Endothelial cell of umbilical vein (primary cell): ENCODE data around the gene SERBP1. TPM values are rescaled to one million over a fixed set of nuclear protein-coding genes. Genes with fewer than 3 reads are reported as not detected.

Source experiments
- BruUV-seq: library from RNA; stranded (reverse); fragments of 400-500 nt; replicated peaks from 2 replicates; lab custom pipeline; 2021; lab: Mats Ljungman, UMichigan
- CTCF ChIA-PET: fragments of 300-600, 350-600 bp; sonication (Branson Sonifier 250); formaldehyde crosslinking; loops from one replicate; lab custom pipeline; 2021; ENCODE audit warnings: antibody characterized with exemption, inconsistent platforms; lab: Charles Lee
- POLR2A ChIA-PET: fragments of 300-600, 350-600 bp; sonication (Branson Sonifier 250); formaldehyde crosslinking; loops from one replicate; lab custom pipeline; 2021; ENCODE audit warnings: antibody characterized with exemption, inconsistent platforms; lab: Charles Lee
- DNase-seq: peaks from one replicate; pipeline ENCODE4 v3.0.0-alpha.2; 2011; ENCODE audit warnings: low read depth, low spot score
- FAIRE-seq: peaks from 2 replicates; lab custom pipeline; 2011; peaks lifted over from hg19 to GRCh38; lab: Jason Lieb, UNC
- H2AFZ ChIP-seq: 2 replicates; pipeline ENCODE4 v1.6.0; 2012; ENCODE audit warnings: low read depth, low read length, control low read depth, inconsistent platforms
- H3K27ac ChIP-seq: 2 replicates; pipeline ENCODE4 v1.5.1; 2011; ENCODE audit warnings: low read depth, mild to moderate bottlenecking, control low read depth, low read length, moderate library complexity; ENCODE audit not compliant: insufficient read depth
- H3K27me3 ChIP-seq, 2 experiments: 2 replicates each; pipeline versions ENCODE4 v1.6.0 to v1.6.1; 2011; ENCODE audit warnings: low read length in 2 of 2, mixed read lengths in 1 of 2; ENCODE audit not compliant: control insufficient read depth in 2 of 2, insufficient read depth in 2 of 2
- H3K36me3 ChIP-seq, 2 experiments: 2 replicates in 1 of 2; 3 replicates in 1 of 2; pipeline ENCODE4 v1.5.1; 2011; ENCODE audit warnings: low read length in 2 of 2, mild to moderate bottlenecking in 1 of 2, moderate library complexity in 1 of 2; ENCODE audit not compliant: control insufficient read depth in 2 of 2, insufficient read depth in 2 of 2; ENCODE audit errors: extremely low read depth in 1 of 2
- H3K4me1 ChIP-seq: 3 replicates; pipeline ENCODE4 v1.5.1; 2011; ENCODE audit warnings: mild to moderate bottlenecking, low read length; ENCODE audit not compliant: control insufficient read depth, insufficient read depth; ENCODE audit errors: extremely low read depth
- H3K4me2 ChIP-seq: 2 replicates; pipeline ENCODE4 v1.6.1; 2011; ENCODE audit warnings: low read length, control low read depth, mixed read lengths; ENCODE audit not compliant: insufficient read depth
- H3K4me3 ChIP-seq, 3 experiments: fragments of 200-600 bp in 1 of 3; sonication (generic), shearing (Covaris generic) in 1 of 3; replicated peaks in 1 of 3; 2 replicates each; pipeline ENCODE4 v1.5.1; 2011 to 2016; ENCODE audit warnings: control low read depth in 3 of 3, low read length in 3 of 3, mild to moderate bottlenecking in 2 of 3, inconsistent platforms in 1 of 3, low read depth in 1 of 3, moderate library complexity in 1 of 3; ENCODE audit not compliant: insufficient read depth in 1 of 3
- H3K79me2 ChIP-seq: 2 replicates; pipeline ENCODE4 v1.6.0; 2012; ENCODE audit warnings: low read length, inconsistent platforms; ENCODE audit not compliant: control insufficient read depth, insufficient read depth
- H3K9ac ChIP-seq: replicated peaks from 2 replicates; pipeline ENCODE3; 2011; ENCODE audit warnings: low read length, control low read depth; ENCODE audit not compliant: insufficient read depth; ENCODE audit errors: extremely low read depth
- H3K9me1 ChIP-seq: replicated peaks from 3 replicates; pipeline ENCODE4 v1.6.0; 2011; ENCODE audit warnings: mild to moderate bottlenecking, low read length; ENCODE audit not compliant: control insufficient read depth, insufficient read depth; ENCODE audit errors: extremely low read depth
- H3K9me3 ChIP-seq: replicated peaks from 2 replicates; pipeline ENCODE4 v1.5.1; 2012; ENCODE audit warnings: low read length, inconsistent platforms; ENCODE audit not compliant: control insufficient read depth, insufficient read depth
- H4K20me1 ChIP-seq: replicated peaks from 2 replicates; pipeline ENCODE3; 2011; ENCODE audit warnings: mild to moderate bottlenecking, low read length; ENCODE audit not compliant: control insufficient read depth, insufficient read depth; ENCODE audit errors: extremely low read depth
- CTCF ChIP-seq, 2 donors: IDR thresholded peaks; 1 replicate in 1 of 2; 2 replicates in 1 of 2; pipeline ENCODE4 v1.5.1; 2011; ENCODE audit warnings: low read length in 2 of 2, mild to moderate bottlenecking in 2 of 2, moderate library complexity in 2 of 2, control low read depth in 1 of 2, inconsistent platforms in 1 of 2, low read depth in 1 of 2; ENCODE audit not compliant: insufficient read depth in 1 of 2; ENCODE audit errors: extremely low read depth in 1 of 2
- EZH2 ChIP-seq: IDR thresholded peaks from 2 replicates; pipeline ENCODE4 v1.6.1; 2012; ENCODE audit warnings: borderline replicate concordance, low read depth, mild to moderate bottlenecking, moderate library complexity, low read length, inconsistent platforms; ENCODE audit not compliant: severe bottlenecking
- FOS ChIP-seq: IDR thresholded peaks from 2 replicates; pipeline ENCODE4 v1.6.1; 2011; ENCODE audit warnings: mild to moderate bottlenecking, low read length, moderate library complexity, borderline replicate concordance; ENCODE audit not compliant: insufficient read depth
- GATA2 ChIP-seq: IDR thresholded peaks from 2 replicates; pipeline ENCODE4 v1.7.0; 2011; ENCODE audit warnings: low read depth, mild to moderate bottlenecking, moderate library complexity, mixed read lengths, low read length; ENCODE audit not compliant: insufficient read length, insufficient read depth
- JUN ChIP-seq: IDR thresholded peaks from 2 replicates; pipeline ENCODE4 v1.6.1; 2011; ENCODE audit warnings: borderline replicate concordance, low read depth; ENCODE audit not compliant: insufficient read length, insufficient read depth
- MAX ChIP-seq: IDR thresholded peaks from 2 replicates; pipeline ENCODE4 v1.6.1; 2011; ENCODE audit not compliant: insufficient read depth, insufficient read length
- MYC ChIP-seq: IDR thresholded peaks from one replicate; pipeline ENCODE4 v1.6.1; 2011; ENCODE audit warnings: mild to moderate bottlenecking, low read depth, low read length
- POLR2A ChIP-seq: IDR thresholded peaks from 2 replicates; pipeline ENCODE4 v1.6.1; 2012; ENCODE audit warnings: low read depth, mild to moderate bottlenecking, control low read depth, low read length
- POLR2AphosphoS5 ChIP-seq: IDR thresholded peaks from 2 replicates; pipeline ENCODE4 v1.6.1; 2012; ENCODE audit warnings: low read depth, mild to moderate bottlenecking, control low read depth, low read length, moderate library complexity; ENCODE audit not compliant: insufficient read depth
- dilution Hi-C: fragments of 300-500 bp; cut with MboI; formaldehyde crosslinking; loops from one replicate; pipeline ENCODE4 v1.15.0; 2019; ENCODE audit warnings: low sequenced_read_pairs; ENCODE audit not compliant: extremely low pct_ligation_motif_present
- intact Hi-C: fragments of 100-400 bp; cut with micrococcal nuclease; formaldehyde crosslinking; loops from one replicate; pipeline ENCODE4 v1.10.0; 2022
- polyA plus RNA-seq, 4 experiments: library from polyadenylated mRNA; depleted of rRNA in 3 of 4; stranded (reverse) in 3 of 4; unstranded in 1 of 4; fragments of >200 nt; gene quantifications; 2 replicates each; pipeline versions ENCODE4 v1.2.1 to v1.2.3, GENCODE V29; 2011 to 2012; ENCODE audit warnings: missing spikeins in 1 of 4
- total RNA-seq: library from RNA; stranded (reverse); gene quantifications from 2 replicates; pipeline ENCODE4 v1.2.3, GENCODE V29; 2021

The SERBP1 gene
- total and polyA plus RNA-seq, 2 donors (not counting 3 experiments of a cell fraction or from before 2014, with no cell fraction given), result 145 to 293 TPM

GRCh38 chr1:67441183-67441582 is 11.0 kb upstream of the SERBP1 start:
- no peak overlapping the region for H3K9ac ChIP-seq
- dilution Hi-C loops (no loop called here), intact Hi-C loops (no loop called here)
- peak; percentile 80 for DNase-seq
- H3K27ac ChIP-seq, result no peak overlapping the region
- BruUV-seq, result no TSS peak
- no peaks in the 10 kb centered on the region for H3K36me3 ChIP-seq
- H2AFZ ChIP-seq, result peak overlapping the region; percentile 66
- FAIRE-seq, result peak; percentile 68
- no peaks in the 10 kb centered on the region for H4K20me1 ChIP-seq
- H3K79me2 ChIP-seq, result no peaks in the 10 kb centered on the region
- H3K9me1 ChIP-seq, result no peaks in the 10 kb centered on the region
- H3K4me3 ChIP-seq, result no peak overlapping the region
- ChIA-PET POLR2A (no interaction called here), CTCF (interaction anchor here (1.0 to 3.2 kb wide), 7 partner anchors 9 to 60 kb away, joined by 4 to 7 read pairs (median 5); no protein-coding TSS in a partner anchor)
- TF ChIP-seq CTCF (IDR thresholded peaks at IDR 0.05; ENCODE audit: extremely low read depth in 1 of 2, insufficient read depth in 1 of 2, low read depth in 1 of 2, low read length in 2 of 2) (no peak), JUN (no peak), FOS (no peak), POLR2AphosphoS5 (no peak), EZH2 (no peak), GATA2 (no peak), MAX (no peak), MYC (no peak), POLR2A (no peak)
- no peaks in the 10 kb centered on the region for H3K9me3 ChIP-seq
- H3K4me2 ChIP-seq, result peak overlapping the region; percentile 36
- H3K4me1 ChIP-seq, result peaks cover 8% of the 10 kb centered on the region
- H3K27me3 ChIP-seq, result no peaks in the 10 kb centered on the region
